HG03571 (cell line): ENCODE data around the gene COG1.
"Not testable (repeated sequence)": the region's sequence is repeated elsewhere in the genome, so short reads cannot be mapped to it uniquely, and the experiment has no call there.

Experiments
- ATAC-seq: cut with Tn5 transposase; IDR thresholded peaks from one replicate; pipeline ENCODE4 v1.9.1; 2021; ENCODE audit not compliant: unreplicated experiment

COG1 gene, protein sequence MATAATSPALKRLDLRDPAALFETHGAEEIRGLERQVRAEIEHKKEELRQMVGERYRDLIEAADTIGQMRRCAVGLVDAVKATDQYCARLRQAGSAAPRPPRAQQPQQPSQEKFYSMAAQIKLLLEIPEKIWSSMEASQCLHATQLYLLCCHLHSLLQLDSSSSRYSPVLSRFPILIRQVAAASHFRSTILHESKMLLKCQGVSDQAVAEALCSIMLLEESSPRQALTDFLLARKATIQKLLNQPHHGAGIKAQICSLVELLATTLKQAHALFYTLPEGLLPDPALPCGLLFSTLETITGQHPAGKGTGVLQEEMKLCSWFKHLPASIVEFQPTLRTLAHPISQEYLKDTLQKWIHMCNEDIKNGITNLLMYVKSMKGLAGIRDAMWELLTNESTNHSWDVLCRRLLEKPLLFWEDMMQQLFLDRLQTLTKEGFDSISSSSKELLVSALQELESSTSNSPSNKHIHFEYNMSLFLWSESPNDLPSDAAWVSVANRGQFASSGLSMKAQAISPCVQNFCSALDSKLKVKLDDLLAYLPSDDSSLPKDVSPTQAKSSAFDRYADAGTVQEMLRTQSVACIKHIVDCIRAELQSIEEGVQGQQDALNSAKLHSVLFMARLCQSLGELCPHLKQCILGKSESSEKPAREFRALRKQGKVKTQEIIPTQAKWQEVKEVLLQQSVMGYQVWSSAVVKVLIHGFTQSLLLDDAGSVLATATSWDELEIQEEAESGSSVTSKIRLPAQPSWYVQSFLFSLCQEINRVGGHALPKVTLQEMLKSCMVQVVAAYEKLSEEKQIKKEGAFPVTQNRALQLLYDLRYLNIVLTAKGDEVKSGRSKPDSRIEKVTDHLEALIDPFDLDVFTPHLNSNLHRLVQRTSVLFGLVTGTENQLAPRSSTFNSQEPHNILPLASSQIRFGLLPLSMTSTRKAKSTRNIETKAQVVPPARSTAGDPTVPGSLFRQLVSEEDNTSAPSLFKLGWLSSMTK

GRCh38 chr17:73192894-73193701 lies at the start of gene COG1:
TSS of gene COG1 (plus strand) at chr17:73193055. CDS start at chr17:73193070, 15 bp downstream.
- ATAC-seq = peak; percentile 73

DNA sequence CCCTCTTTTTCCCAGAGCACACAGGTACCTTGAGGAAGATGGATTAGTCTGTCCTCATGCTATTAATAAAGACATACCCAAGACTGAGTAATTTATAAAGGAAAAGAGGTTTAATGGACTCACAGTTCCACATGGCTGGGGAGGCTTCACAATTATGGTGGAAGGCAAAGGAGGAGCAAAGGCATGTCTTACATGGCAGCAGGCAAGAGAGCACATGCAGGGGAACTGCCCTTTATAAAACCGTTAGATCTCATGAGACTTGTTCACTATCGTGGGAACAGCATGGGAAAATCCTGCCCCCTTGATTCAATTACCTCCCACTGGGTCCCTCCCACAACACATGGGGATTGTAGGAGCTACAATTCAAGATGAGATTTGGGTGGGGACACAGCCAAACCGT lies 48.6 kb upstream of the COG1 start:
- not testable (repeated sequence) for ATAC-seq

DNA sequence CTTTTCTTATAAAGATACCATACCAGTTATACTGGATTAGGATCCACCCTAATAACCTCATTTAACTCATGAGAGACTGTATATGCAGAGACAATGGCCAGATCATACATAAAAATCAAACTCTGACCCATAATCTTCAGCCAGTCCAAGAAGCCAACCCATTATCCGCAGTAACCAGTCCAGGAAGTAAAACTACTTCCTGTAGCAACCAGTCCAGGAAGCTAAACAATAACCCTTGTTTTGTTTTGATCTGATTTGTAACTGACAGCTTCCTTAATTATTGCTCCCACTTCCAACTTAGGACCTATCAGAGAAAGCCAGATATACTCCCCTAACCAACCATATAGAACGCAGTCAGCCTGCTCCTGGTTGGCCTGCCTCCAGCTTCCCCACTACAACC lies 47.2 kb upstream of the COG1 start:
- ATAC-seq = no peak

DNA sequence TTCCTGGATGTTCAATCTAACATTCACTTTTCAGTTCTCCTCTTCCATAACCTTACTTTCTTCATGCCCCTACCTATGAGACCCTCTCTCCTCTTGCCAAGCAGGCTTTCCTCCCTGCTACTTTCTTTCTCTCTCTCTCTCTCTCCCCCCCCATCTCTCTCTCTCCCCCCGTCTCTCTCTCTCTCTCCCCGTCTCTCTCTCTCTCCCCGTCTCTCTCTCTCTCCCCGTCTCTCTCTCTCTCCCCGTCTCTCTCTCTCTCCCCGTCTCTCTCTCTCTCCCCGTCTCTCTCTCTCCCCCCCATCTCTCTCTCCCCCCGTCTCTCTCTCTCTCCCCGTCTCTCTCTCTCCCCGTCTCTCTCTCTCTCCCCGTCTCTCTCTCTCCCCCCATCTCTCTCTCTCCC lies 45.1 kb upstream of the COG1 start:
- not testable (repeated sequence) for ATAC-seq

DNA sequence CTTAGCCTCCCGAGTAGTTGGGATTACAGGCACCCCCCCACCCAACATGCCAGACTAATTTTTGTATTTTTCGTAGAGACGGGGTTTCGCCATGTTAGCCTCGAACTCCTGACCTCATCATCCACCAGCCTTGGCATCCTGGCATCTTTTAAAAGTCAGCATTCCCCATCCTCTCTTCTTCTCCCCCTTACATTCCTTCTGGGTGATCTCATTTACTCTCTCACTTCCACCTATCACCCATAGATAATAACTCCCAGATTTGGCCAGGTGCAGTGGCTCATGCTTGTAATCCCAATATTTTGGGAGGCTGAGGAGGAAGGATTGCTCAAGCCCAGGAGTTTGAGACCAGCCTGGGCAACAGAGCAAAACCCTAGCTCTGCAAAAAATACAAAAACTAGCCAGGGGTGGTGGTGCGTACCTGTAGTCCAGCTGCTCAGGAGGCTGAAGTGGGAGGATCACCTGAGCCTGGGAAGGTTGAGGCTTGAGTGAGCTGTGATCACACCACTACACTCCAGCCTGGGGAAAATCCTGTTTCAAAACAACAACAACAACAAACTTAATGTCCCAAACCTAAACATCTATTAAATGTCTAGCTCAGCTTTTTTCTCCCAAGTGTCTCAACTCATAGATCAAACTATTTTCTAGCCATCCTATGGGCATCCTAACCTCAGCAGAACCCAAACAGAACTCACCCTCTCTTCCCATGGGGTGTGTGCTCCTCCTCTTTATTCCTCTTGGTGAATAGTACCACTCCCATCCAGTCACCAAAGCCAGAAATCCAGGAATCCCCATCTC lies 44.1 kb upstream of the COG1 start:
- ATAC-seq = no peak

DNA sequence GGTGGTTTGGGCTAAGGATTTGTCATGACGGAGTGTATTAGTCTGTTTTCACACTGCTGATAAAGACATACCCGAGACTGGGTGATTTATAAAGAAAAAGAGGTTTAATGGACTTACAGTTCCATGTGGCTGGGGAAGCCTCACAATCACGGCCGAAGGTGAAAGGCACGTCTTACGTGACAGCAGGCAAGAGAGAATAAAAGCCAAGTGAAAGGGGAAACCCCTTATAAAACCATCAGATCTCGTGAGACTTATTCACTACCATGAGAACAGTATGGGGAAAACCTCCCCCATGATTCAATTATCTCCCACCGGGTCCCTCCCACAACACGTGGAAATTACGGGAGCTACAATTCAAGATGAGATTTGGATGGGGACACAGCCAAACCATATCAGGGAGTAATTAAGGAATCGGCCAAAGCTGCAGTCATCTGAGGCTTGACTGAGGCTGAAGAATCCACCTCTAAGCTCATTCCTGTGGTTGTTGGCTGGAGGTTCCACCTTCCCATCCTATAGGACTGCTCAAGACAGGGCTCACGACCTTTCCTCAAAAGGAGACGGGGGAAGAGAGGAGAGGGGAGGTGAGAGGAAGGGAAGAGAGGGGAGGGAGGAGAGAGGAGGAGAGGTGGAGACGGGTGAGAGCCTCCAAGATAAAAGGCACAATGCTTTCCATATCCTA lies 42.1 kb upstream of the COG1 start:
- not testable (repeated sequence) for ATAC-seq

- no peak for ATAC-seq
Measured at GRCh38 chr17:73151916-73152632, 40.8 kb upstream of the COG1 start.

GRCh38 chr17:73155410-73156165 lies 37.3 kb upstream of the COG1 start:
- no peak for ATAC-seq

DNA sequence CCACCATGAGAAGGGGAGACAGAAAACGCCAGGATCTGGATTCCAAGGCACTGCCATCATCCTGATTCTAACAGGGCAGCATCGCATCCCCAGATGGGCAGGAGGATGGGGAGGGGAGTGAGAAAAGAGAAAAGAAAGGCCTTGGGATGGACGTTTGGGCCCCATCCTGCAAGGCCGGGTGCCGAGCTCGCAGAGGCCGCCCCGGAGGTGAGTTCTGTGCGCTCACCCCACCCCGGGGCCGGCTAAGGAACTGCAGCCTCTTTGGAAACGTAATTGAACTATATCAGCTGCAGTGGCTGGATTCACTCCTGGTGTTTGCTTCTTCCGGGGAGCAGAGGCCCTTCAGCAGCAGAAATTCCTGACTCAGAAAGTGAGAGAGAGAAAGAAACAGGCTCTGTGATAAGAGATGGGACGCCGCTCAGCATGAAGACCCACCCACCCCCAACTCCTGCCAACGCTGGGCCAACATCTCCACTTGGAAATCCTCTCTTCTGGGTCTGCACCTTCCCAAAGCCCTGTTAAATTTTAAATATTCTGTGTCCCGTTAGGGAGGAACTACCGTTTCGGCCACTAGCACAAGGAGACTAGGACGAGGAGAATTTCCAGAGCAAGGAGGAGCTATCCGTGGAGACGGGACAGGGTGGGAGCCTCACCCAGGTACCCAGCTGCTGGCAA lies 36.6 kb upstream of the COG1 start:
- peak; percentile 56 for ATAC-seq

- no peak for ATAC-seq
Measured at GRCh38 chr17:73156887-73157520, 35.9 kb upstream of the COG1 start.

DNA sequence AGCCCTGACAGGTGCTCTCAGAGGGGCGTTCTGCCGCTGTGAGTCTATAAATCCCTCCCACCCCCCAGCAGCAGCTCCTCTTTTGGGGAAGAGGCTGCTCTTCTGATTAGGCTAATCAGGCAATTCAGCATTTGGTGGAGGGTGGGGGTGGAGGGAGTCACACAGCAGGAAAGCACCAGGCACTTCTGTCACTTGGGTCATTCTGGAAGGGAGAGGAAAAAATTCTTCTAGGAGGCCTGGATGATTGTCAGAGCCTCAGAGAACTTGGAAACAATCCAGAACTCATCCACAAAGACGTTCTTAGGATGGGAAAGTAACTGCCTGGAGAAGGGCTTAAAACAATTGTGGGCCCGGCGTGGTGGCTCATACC lies 35.3 kb upstream of the COG1 start:
- ATAC-seq = no peak

GRCh38 chr17:73158133-73158532 lies 34.7 kb upstream of the COG1 start:
- no peak for ATAC-seq

GRCh38 chr17:73160980-73161630 lies 31.8 kb upstream of the COG1 start:
- no peak for ATAC-seq

GRCh38 chr17:73163043-73163442 lies 29.8 kb upstream of the COG1 start:
- no peak for ATAC-seq

DNA sequence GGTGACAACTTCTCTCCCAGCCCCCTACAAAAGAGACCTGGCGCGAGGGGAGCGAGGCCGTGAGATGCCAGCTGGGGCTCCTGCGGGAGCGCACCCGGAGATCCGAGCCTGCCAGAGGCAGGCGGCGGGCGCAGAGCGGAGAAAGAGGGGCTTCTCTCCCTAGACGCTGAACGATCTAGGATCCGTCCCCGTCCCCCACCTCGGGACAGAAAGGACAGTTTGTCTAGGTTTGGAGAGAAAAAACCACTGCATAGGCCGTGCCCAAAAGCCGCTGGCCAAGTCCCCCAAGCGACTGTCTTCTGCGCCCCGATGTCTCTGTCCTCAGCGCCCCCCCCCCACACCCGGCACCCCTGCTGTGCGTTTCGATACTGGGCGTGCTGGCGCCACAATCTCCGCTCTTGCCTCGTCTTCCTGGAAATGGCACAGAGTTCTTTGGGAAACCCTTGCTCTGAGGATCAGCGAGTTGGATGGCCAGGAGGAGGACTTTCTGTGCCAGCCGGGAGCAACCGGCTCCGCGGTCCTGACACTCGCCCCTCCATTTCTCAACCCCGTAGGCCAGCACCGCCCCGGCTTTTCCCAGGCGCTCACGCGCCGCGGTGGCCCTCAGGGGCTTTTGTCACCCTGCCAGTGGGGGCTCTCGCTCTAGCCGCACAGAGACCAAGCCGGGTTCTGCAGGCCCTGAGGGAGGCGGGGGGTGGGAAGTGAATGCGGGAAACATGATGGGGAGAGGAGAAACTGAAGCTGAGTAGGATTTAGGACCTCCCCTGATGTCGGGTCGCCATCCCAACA lies 27.0 kb upstream of the COG1 start:
- no peak for ATAC-seq
